HG03460 (cell line): ENCODE measurements around the gene ASXL2.
A peak's percentile ranks its signal among the peaks of the same experiment; 100 is the strongest.
"Not testable (repeated sequence)": the region's sequence is repeated elsewhere in the genome, so short reads cannot be mapped to it uniquely, and the experiment has no call there.

ENCODE experiments used
- ATAC-seq: cut with Tn5 transposase; IDR thresholded peaks from one replicate; pipeline ENCODE4 v1.9.1; 2021; ENCODE audit not compliant: unreplicated experiment

ASXL2 gene

DNA sequence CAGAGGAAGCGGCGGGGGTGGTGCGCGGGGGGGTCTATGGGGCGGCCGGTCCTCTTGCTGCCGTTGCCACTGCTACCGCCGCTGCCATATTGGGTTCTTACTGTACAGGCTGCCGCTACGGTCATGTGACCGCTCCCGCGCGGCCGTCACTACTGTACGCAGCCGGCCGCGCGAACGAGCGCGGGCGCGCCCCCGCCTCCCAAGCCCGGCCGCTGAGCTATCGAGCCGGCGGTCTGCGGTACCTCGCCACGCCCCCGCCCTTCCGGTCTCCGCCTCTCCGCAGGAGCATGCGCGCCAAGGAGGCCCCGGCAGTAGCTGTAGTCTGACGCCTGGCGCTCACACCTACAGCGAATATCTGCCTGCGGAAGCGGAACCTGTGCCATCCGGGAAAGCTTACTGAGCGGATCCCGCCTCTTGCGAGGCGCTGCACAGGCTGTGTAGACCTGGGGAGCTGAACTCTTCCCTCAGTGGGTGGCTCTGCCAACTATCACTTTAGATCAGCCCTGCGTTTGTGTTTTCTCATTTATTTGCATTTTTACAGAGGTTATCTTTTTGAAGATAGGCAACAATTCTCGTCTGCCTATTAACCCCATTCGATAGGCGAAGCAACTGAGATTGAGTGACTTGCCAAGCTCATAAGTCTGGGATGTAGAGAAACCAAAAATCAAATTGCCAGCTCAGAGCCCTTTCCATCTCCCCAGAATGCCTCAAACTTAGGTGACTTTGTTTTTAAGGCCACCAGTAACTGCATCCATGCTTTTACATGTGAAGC is at the start of gene ASXL2:
Gene ASXL2 (minus strand): TSS at position 127 of the 772 bp plus-strand sequence. CDS start 265 bp downstream, outside the sequence.
- ATAC-seq: peak; percentile 85

DNA sequence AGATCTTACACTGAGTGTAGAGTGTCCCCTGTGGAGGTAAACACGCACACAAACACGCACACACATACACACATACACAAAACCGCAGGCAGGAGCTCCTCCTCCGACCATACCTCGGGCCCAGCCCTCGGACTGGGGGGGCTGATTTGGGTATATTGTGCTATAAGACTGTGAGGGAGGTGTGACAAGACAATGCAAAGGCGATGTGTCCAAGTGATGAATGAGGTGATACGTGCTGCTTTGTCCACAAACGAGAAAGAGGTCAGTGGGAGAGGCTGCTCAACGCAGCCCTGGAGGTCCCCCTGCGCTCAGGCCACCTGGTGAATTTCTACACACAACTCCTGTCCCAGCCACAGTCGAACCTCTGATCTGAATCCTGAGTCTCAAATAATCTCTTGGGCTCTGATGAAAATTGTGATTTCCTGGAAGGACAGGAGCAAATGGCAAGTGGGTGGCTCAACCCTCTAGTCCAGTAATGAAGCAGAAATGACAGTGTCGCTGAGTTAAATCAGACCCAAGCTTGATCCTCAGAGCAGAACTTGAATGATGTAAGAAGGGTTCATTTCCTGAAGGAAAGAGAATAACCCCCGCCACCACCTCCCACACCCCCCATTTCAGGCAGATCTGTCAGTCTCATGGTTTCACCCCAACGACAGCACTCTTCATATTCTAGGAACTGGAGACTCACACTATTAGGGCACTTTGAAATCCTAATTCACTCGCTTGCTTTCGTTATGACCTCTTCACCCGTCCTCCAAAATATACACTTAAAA is 48.9 kb upstream of the ASXL2 start:
- no peak for ATAC-seq

DNA sequence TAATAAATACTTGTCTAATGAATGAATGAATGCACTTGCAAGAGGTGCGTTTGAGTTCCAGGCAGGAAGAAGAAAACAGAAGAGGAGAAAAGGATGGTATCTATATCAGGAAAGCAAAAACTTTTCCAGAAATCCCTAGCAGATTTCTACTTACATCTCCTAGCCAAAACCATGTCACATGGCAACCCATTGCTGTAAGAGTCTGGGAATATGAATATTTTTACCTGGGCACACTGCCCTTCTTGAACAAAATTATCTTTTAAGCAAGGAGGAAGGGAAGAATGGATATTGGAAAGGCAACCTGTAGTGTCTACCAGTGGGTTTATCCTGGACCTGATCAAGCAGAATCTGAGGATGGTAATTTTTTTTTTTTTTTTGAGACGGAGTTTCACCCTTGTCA is 44.2 kb upstream of the ASXL2 start:
- ATAC-seq: no peak

DNA sequence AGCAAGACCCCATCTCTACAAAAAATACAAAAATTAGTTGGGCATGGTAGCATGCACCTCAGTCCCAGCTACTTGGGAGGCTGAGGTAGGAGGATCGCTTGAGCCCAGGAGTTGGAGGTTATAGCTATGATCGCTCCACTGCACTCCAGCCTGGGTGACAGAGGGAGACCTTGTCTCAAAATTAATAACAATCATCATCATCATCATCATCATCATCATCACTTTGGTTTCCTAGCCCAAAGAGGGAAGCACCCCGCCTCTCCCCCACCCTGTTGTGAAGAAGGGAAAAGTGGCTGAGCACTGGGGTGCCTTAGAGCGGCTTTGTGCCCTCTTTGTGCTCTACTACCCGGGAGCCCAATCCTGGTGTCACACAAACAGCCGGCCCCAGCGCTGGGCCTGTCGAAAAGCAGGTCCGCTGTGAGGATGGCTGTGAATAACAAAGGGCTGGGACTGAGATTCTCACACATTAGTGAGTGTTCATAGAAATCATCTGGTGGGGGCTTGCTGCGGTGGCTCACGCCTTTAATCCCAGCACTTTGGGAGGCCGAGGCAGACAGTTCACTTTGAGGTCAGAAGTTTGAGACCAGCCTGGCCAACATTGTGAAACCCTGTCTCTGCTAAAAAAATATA is 42.6 kb upstream of the ASXL2 start:
- ATAC-seq: no peak

DNA sequence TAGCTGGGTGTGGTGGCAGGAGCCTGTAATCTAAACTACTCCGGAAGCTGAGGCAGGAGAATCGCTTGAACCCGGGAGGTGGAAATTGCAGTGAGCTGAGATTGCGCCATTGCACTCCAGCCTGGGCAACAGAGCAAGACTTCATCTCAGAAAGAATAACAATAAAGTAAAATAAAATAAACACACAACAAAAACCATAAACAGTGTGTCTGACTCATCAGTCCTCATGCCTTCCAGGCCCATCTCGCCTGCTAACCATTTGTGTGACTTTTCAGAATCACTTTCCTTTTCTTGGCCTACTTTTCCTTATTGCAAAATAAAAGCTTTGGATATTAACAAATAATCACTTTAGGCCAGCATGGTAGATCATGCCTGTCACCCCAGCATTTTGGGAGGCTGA is 42.0 kb upstream of the ASXL2 start:
- ATAC-seq: no peak

DNA sequence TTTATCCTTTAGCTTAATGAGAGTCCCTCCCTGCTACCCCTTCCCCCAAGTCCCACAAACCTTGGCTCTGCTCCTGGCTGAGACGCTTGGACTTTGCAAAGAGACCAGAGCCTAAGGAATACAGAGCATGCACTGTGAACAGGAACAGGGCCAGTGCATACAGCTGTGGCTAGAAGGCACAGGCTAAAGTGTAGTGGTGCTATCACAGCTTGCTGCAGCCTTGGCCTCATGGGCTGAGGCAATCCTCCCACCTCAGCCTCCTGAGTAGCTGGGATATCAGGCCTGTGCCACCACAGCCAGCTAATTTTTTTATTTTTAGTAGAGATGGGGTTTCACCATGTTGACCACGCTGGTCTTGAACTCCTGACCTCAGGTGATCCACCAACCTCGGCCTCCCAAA is 39.5 kb upstream of the ASXL2 start:
- ATAC-seq: no peak

DNA sequence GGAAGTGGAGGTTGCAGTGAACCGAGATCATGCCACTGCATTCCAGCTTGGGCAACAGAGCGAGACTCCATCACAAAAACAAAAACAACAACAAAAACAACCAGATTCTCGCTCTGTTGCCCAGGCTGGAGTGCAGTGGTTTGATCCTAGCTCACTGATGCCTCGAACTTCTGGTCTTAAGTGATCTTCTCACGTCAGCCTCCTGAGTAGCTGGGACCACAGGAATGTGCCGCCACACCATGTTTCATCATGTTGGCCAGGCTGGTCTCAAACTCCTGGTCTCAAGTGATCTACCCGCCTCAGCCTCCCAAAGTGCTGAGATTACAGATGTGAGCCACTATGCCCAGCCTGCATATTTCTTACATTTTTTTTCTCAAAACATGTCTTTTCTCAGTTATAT is 39.1 kb upstream of the ASXL2 start:
- not testable (repeated sequence) for ATAC-seq

DNA sequence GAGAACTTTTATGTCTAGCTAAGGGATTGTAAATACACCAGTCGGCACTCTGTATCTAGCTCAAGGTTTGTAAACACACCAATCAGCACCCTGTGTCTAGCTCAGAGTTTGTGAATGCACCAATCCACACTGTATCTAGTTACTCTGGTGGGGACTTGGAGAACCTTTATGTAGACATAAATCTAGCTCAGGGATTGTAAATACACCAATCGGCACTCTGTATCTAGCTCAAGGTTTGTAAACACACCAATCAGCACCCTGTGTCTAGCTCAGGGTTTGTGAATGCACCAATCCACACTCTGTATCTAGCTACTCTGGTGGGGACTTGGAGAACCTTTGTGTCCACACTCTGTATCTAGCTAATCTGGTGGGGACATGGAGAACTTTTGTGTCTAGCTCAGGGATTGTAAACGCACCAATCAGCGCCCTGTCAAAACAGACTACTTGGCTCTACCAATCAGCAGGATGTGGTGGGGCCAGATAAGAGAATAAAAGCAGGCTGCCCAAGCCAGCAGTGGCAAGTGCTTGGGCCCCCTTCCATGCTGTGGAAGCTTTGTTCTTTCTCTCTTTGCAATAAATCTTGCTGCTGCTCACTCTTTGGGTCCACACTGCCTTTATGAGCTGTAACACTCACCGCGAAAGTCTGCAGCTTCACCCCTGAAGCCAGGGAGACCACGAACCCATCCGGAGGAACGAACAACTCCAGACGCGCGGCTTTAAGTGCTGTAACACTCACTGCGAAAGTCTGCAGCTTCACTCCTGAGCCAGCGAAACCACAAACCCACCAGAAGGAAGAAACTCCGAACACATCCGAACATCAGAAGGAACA is 37.9 kb upstream of the ASXL2 start:
- not testable (repeated sequence) for ATAC-seq

DNA sequence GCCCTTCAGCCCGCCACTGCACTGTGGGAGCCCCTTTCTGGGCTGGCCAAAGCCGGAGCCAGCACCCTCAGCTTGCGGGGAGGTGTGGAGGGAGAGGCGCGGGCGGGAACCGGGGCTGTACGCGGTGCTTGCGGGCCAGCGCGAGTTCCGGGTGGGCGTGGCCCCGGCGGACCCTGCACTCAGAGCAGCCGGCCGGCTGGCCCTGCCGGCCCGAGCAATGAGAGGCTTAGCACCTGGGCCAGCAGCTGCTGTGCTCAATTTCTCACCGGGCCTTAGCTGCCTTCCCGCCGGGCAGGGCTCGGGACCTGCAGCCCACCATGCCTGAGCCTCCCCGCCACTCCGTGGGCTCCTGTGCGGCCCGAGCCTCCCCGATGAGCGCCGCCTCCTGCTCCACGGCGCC is 37.1 kb upstream of the ASXL2 start:
- ATAC-seq: not testable (repeated sequence)

DNA sequence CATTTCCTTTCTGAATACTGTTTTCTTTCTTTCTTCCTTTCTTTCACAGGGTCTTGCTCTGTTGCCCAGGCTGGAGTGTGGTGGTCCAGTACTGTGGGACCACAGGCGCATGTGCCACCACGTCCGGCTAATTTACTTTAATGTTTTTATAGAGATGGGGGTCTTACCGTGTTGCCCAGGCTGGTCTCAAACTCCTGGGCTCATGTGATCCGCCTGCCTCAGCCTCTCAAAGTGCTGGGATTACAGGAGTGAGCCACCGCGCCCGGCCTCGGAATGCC is 35.3 kb upstream of the ASXL2 start:
- ATAC-seq: not testable (repeated sequence)

DNA sequence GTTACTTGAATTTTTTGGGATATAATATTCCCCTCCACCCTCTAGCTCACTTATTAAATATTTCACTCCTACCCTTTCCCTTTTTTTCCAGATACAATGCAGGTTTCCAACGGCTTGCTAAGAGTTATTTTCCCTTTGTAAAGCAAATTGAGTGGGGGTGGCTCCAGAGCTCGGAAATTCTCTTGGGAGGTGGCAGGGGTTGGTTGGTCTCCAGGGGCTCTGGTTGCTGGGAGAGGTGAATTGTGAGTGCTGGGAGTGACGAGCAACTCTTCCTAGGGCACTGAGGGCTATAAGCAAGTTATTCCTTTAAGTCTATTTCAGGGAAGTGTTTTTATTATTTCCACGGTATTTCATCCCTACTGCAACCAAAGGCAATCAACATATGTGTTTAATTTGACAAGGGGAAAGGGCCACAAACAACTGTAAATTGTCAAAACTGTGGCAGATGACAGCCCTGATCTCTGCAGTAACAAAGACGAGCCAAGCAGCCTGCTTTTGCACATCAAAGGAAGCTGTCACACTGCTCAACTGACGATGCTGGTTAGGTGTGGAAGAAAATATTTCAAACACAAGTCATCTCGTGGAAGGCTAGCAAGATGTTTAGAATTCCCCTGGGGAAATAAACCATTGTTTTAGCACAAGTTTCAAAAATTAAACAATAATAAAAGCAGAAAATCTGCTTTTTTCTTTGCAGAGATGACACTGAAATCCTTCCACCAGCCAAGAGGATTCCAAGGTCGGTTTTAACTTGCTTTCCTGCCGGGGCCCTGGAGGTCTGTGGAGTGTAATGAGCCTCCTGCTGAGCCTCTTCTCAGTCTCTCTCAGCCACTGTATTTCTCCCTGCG is 34.8 kb upstream of the ASXL2 start:
- no peak for ATAC-seq

DNA sequence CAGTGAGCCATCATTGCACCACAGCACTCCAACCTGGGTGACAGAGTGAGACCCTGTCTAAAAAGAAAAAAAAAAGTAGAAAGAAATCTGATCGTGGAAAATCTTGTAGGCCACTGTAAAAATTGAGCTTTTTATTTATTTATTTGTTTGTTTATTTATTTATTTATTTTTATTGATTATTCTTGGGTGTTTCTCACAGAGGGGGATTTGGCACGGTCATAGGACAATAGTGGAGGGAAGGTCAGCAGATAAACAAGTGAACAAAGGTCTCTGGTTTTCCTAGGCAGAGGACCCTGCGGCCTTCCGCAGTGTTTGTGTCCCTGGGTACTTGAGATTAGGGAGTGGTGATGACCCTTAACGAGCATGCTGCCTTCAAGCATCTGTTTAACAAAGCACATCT is 31.3 kb upstream of the ASXL2 start:
- ATAC-seq: not testable (repeated sequence)

DNA sequence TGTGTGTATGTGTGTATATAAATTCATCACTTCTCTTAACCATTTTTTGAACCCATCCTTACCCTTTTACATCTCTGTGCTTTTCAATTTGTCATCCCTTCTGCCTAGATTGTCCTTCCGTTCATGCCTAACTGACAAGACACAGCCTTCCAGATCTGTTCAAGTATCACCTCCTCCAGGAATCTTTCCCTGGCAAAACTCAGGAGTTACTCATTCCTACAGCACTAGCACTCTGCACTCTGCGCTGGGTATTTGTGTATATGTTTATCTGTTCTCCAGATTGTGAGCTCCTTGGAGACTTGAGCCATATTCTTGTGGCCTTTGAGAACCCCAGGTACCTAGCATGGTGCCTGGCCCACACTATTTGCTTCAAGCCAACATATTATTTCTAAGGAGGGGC is 26.8 kb upstream of the ASXL2 start:
- ATAC-seq: no peak

DNA sequence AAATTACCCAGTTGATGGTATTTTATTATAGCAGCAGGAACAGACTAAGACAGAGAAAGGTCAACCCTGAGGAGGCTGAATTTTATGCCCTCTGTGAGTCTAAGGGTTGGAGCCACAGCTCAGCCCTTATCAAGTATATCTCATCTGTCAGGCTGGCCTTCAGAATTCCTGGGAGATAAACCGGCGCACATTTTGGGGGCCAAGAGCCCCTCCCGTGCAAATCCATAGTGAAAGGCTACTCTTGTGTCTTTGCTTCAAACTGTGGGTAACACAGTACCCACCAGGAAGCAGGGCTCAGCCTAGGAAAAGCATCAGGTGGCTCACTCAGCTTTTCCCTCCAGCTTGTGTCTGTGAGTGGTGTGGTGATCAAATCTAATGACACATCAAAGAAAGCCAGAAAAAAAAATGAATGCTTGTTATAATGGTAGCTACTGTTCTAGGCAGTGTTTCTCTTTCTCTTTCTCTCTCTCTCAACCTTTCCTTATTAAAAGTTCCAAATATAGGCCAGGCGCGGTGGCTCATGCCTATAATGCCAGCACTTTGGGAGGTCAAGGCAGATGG is 25.0 kb upstream of the ASXL2 start:
- ATAC-seq: no peak

DNA sequence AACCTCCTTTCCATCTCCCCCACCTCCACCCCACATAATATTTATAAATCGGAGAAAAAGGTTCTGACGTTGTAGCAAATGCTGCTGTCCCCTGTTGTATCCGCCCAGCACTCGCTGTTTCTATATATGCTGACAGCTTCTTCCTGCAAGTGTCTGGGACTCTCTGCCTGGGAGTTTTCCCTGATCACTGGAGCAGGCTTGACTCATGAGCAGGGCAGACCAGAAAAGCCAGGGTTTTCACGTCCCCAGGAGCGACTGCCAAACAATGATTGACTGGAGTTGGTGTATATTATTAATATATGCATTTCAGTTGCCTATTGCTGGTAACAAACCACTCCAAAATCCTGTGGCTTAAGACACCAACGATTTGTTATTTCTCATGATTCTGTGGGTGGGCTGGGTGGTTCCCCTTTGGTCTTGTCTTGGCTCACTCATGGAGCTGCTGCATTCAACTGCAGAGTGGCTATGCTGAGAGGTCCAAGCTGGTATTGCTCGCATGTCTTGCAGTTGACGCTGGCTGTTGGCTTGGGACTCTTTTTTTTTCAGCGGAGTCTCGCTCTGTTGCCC is 21.2 kb upstream of the ASXL2 start:
- ATAC-seq: no peak

DNA sequence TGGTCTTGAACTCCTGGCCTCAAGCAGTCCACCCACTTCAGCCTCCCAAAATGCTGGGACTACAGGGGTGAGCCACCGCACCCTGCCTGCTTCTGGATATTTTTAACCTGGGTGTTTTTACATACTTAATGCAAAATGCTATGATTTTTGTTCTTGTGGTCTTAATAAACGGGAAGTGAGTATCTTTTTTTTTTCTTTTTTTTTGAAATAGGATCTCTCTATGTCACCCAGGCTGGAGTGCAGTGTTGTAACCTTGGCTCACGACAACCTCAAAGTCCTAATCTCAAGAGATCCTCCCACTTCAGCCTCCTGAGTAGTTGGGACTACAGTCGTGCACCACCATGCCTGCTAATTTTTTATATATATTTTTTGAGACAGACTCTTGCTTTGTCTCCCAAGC is 19.2 kb upstream of the ASXL2 start:
- no peak for ATAC-seq

DNA sequence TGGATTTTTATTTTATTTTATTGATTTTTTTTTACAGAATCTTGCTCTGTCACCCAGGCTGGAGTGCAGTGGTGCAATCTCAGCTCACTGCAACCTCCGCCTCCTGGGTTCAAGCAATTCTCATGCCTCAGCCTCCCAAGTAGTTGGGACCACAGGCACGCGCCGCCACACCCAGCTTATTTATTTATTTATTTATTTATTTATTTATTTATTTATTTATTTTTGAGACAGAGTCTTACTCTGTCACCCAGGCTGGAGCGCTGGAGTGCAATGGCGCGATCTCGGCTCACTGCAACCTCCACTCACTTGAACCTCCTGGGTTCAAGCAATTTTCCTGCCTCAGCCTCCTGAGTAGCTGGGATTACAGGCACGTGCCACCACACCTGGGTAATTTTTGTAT is 18.0 kb upstream of the ASXL2 start:
- ATAC-seq: not testable (repeated sequence)

DNA sequence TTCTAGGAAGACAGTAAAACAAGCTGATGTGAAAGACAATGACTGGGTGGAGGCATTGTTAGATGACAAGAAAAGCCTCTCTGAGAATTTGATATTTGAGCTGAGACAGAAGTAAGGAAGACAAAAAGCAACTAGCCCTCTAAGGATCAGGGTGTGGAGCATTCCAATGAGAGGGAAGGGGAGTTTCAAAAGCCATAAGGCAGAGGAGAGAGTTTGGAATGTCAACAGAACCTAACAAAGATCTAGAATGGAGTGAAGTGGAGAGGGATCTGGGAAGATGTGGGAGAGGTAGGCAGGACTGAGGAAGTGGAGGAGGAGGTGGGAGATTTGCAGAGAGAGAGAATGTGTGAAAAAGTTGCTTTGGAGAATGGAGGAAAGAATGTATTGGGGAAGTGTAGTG is 17.3 kb upstream of the ASXL2 start:
- no peak for ATAC-seq

DNA sequence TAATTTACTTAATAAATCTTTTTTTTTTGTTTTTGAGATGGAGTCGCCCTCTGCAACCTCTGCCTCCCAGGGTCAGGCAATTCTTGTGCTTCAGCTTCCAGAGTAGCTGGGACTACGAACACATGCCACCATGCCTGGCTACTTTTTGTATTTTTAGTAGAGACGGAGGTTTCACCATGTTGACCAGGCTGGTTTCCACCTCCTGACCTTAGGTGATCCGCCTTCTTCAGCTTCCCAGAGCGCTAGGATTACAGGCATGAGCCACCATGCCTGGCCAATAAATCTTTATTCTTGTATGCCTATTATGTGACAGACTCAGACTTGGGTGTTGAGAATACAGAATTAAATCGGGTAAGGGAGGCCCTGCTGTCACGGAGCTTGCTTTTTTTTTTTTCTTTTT is 16.7 kb upstream of the ASXL2 start:
- ATAC-seq: no peak
